HEK293 (cell line): ENCODE data around the gene FGF12.

Source experiments
- CTCF ChIP-seq: fragments of 450-650 bp; formaldehyde crosslinking; IDR thresholded peaks from 2 replicates; pipeline ENCODE4 v1.5.1; 2016; ENCODE audit warnings: missing biosample characterization, missing genetic modification characterization
- ZSCAN16 ChIP-seq: fragments of 450-650 bp; formaldehyde crosslinking; IDR thresholded peaks from 2 replicates; pipeline ENCODE4 v1.5.1; 2016; ENCODE audit warnings: missing biosample characterization, missing genetic modification characterization

GRCh38 chr3:192737506-192737905 is 10.2 kb upstream of the FGF12 start:
- TF ChIP-seq CTCF (no peak), ZSCAN16 (no peak)
